Thyroid gland (tissue), 4 donors: ENCODE results near the gene LCAT. TPM values are rescaled to one million over a fixed set of nuclear protein-coding genes. Genes with fewer than 3 reads are reported as not detected.

Source experiments
- DNase-seq, 2 donors: peaks; one replicate each; pipeline ENCODE4 v3.0.0-alpha.2; 2019
- H3K27ac ChIP-seq, 3 donors: fragments of 200-600 bp; sonication (generic); 1 replicate in 2 of 3; 2 replicates in 1 of 3; pipeline ENCODE4 v1.5.1; 2016 to 2019; ENCODE audit warnings: mild to moderate bottlenecking in 1 of 3, moderate library complexity in 1 of 3
- H3K27me3 ChIP-seq: fragments of 200-600 bp; sonication (generic); one replicate; pipeline ENCODE4 v1.5.1; 2019
- H3K36me3 ChIP-seq, 2 donors: fragments of 200-600 bp; sonication (generic); one replicate each; pipeline ENCODE4 v1.5.1; 2016 to 2019
- H3K4me1 ChIP-seq, 2 donors: fragments of 200-600 bp; sonication (generic); one replicate each; pipeline ENCODE4 v1.5.1; 2017 to 2019
- H3K4me3 ChIP-seq, 3 donors: fragments of 200-600 bp; sonication (generic); replicated peaks in 1 of 3; 1 replicate in 2 of 3; 2 replicates in 1 of 3; pipeline ENCODE4 v1.5.1; 2016; ENCODE audit warnings: mild to moderate bottlenecking in 1 of 3
- H3K9me3 ChIP-seq: fragments of 200-600 bp; sonication (generic); one replicate; pipeline ENCODE4 v1.5.1; 2017
- POLR2A ChIP-seq, 2 donors: fragments of 450-650 bp; IDR thresholded peaks; one replicate each; pipeline ENCODE4 v1.6.1; 2017; ENCODE audit warnings: antibody characterized with exemption in 2 of 2, mild to moderate bottlenecking in 2 of 2, moderate library complexity in 1 of 2
- WGBS, 2 donors: methylation state at CpG; one replicate each; pipeline ENCODE4 v1.1.5; 2017; 5-methylcytosine and 5-hydroxymethylcytosine counted together
- intact Hi-C: fragments of 100-400 bp; cut with DNase I; formaldehyde crosslinking; loops from one replicate; pipeline ENCODE4 v1.15.1; 2023
- total RNA-seq, 4 donors: library from RNA; depleted of rRNA; stranded (reverse); fragments of >200 nt; gene quantifications; one replicate each; pipeline ENCODE4 v1.2.3, GENCODE V29; 2016
- TF ChIP-seq, protein P1 (sequence below), 6 experiments: fragments of 200-600 bp in 3 of 6; fragments of 450-650 bp in 3 of 6; sonication (generic) in 3 of 6; IDR thresholded peaks; one replicate each; pipeline ENCODE4 v1.5.1; 2016 to 2019; ENCODE audit warnings: antibody characterized with exemption in 6 of 6, mild to moderate bottlenecking in 2 of 6, inconsistent platforms in 1 of 6, moderate library complexity in 1 of 6

Gene LCAT
- total RNA-seq, 4 donors from 2014 or later = 9.9 to 16.4 (median 13.4) TPM

DNA sequence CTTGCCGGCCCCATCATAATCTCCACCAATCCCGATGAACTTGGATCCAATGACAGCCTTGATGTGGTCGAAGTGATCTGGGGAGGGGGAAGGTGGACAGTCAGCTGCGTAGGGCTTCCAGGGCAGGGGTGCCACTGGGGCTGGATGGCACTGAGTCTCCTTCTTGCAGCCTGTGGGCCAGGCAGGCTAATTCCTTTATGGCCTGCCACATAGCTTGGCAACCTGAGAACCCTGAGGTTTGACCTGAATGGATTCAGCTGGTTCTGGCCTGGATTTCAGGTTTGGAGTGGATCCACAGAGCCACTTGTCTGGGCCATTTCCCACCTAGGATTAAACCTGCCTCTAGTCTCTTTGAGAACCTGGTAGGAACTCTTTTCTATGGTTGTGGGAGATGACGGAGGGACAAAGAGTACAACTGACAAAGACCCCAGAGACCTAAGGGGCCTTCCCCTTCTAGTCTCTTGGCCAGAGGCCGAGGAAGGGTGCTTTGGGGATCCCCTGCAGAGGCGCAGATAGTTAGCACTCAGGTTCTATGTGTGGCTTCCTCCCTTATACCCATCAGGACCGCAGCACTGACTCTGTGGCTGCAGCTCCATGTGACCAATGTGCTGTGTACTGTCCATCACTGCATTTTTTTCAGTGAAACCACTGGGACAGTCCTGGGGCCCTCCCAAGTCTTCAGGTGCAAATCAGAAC, 45.5 kb upstream of the LCAT start:
- intact Hi-C loops = loop anchor here (5.0 to 10.0 kb wide), 2 partner anchors 53 to 245 kb away; partner anchors contain the start of gene ESRP2
- Histone ChIP-seq H3K27ac (no peak overlapping the region), H3K4me3 (no peak overlapping the region), H3K9me3 (no peaks in the 10 kb centered on the region), H3K4me1 (peaks cover 10 to 17% of the 10 kb centered on the region in 2 donors), H3K36me3 (no peaks in the 10 kb centered on the region), H3K27me3 (no peaks in the 10 kb centered on the region)
- no peak for DNase-seq
- 80 to 84% methylated on average over 5 to 8 of the region's 8 CpGs for WGBS, 2 donors
- no peak for TF ChIP-seq POLR2A (IDR thresholded peaks at IDR 0.05)
- TF ChIP-seq, protein P1, sequence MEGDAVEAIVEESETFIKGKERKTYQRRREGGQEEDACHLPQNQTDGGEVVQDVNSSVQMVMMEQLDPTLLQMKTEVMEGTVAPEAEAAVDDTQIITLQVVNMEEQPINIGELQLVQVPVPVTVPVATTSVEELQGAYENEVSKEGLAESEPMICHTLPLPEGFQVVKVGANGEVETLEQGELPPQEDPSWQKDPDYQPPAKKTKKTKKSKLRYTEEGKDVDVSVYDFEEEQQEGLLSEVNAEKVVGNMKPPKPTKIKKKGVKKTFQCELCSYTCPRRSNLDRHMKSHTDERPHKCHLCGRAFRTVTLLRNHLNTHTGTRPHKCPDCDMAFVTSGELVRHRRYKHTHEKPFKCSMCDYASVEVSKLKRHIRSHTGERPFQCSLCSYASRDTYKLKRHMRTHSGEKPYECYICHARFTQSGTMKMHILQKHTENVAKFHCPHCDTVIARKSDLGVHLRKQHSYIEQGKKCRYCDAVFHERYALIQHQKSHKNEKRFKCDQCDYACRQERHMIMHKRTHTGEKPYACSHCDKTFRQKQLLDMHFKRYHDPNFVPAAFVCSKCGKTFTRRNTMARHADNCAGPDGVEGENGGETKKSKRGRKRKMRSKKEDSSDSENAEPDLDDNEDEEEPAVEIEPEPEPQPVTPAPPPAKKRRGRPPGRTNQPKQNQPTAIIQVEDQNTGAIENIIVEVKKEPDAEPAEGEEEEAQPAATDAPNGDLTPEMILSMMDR (IDR thresholded peaks at IDR 0.05) = no peak

DNA sequence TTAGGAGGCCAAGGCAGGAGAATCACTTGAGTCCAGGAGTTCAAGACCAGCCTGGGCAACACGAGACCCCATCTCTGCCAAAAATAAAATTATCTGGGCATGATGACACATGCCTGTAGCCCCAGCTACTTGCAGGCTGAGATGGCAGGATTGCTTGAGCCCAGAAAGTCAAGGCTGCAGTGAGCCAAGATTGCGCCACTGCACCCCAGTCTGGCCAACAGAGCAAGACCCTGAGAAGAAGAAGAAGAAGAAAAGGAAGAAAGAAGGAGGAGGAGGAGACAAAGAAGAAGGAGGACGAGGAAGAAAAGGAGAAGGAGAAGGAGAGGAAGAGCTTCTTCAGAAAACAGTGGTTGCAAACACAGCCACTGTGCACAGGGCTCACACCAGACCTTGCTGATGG, 44.8 kb upstream of the LCAT start:
- no peak overlapping the region for H3K27ac ChIP-seq
- H3K9me3 ChIP-seq = no peaks in the 10 kb centered on the region
- H3K36me3 ChIP-seq = no peaks in the 10 kb centered on the region
- no peak for DNase-seq
- no peaks in the 10 kb centered on the region for H3K27me3 ChIP-seq
- WGBS, 2 donors = 86 to 93% methylated on average over 3 of the region's 3 CpGs
- H3K4me3 ChIP-seq = no peak overlapping the region
- intact Hi-C loops = no loop called here
- H3K4me1 ChIP-seq = peaks cover 8 to 15% of the 10 kb centered on the region in 2 donors
- no peak for TF ChIP-seq POLR2A (IDR thresholded peaks at IDR 0.05)
- TF ChIP-seq, protein P1 (IDR thresholded peaks at IDR 0.05) = no peak

DNA sequence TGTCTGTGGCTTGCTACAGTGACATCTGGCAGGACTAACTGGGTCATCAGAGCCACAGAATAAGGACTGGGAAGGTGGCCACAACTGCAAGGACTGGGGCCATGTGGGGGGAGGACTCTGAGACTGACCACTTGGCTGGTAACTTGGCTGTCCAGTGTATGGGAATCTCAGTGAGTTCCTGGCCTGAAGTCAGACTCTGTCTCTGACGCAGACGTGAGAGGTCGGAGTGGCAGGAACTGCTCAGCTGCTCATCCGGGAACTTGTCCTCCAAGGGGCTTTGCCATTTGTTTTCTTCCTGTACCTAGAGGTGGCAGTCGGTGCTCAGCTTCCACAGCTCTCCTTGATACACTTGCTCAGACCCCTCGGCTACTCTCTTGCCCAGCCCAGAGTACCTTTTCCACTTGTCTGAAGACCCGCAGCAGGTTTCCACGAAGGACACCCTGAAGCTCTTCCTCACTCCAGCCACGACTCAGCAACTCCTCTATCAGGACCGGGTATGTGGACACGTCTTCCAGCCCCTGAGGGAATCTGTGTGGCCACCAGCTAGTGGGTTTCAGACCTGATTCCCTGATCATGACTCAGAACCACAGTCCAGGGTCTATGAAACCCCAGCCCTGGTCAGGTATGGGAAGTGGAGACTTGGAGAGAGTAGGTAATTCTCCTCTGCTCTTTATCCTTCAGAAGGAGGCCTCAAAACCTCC, 43.7 kb upstream of the LCAT start:
- DNase-seq = no peak
- H3K27ac ChIP-seq = peak overlapping the region in 1 of 3 donors; percentile 61
- peaks cover 0 to 6% of the 10 kb centered on the region in 2 donors for H3K4me1 ChIP-seq
- no peaks in the 10 kb centered on the region for H3K9me3 ChIP-seq
- 52 to 74% methylated on average over 10 to 11 of the region's 11 CpGs for WGBS, 2 donors
- H3K36me3 ChIP-seq = no peaks in the 10 kb centered on the region
- intact Hi-C loops = no loop called here
- no peak overlapping the region for H3K4me3 ChIP-seq
- TF ChIP-seq, protein P1 (IDR thresholded peaks at IDR 0.05) = no peak
- no peak for TF ChIP-seq POLR2A (IDR thresholded peaks at IDR 0.05)
- H3K27me3 ChIP-seq = no peaks in the 10 kb centered on the region

DNA sequence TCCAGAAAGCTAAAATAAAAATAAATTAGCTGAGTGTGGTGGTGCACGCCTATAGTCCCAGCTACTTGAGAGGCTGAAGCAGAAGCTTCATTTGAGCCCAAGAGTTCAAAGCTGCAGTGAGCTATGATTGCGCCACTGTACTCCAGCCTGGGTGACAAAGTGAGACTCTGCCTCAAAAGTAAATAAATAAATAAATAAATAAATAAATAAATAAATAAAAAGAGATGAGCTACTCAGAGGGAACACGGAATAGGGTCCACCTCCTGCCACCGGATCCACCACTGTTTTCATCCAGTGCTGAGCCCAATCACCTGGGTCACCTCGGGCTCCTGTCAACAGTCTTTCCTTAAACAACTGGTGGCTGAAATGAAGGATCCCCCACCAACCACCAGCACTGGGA, 43.0 kb upstream of the LCAT start:
- Histone ChIP-seq H3K27me3 (no peaks in the 10 kb centered on the region), H3K4me1 (peaks cover 0 to 6% of the 10 kb centered on the region in 2 donors), H3K9me3 (no peaks in the 10 kb centered on the region), H3K36me3 (no peaks in the 10 kb centered on the region), H3K27ac (no peak overlapping the region), H3K4me3 (no peak overlapping the region)
- WGBS, 2 donors = 84 to 87% methylated on average over 5 of the region's 5 CpGs
- TF ChIP-seq, protein P1 (IDR thresholded peaks at IDR 0.05) = no peak
- no peak for DNase-seq
- intact Hi-C loops = no loop called here
